HUDEP-2 (cell line): Measurements from ENCODE around the gene LRRC55.
"Not testable (repeated sequence)": the region's sequence is repeated elsewhere in the genome, so short reads cannot be mapped to it uniquely, and the experiment has no call there.

Experiments
- DNase-seq, 76 experiments: peaks; one replicate each; lab custom pipeline; 2025; ENCODE audit not compliant: unreplicated experiment in 76 of 76; lab: John Stamatoyannopoulos, UW

LRRC55 gene

GRCh38 chr11:57160665-57161064, 21.1 kb upstream of the LRRC55 start:
- DNase-seq, result no peak

GRCh38 chr11:57161351-57161750, 20.4 kb upstream of the LRRC55 start:
- no peak for DNase-seq

- DNase-seq, result no peak
Observed at GRCh38 chr11:57162179-57162898, 19.4 kb upstream of the LRRC55 start.

GRCh38 chr11:57163160-57163868, 18.4 kb upstream of the LRRC55 start:
- no peak for DNase-seq

DNA sequence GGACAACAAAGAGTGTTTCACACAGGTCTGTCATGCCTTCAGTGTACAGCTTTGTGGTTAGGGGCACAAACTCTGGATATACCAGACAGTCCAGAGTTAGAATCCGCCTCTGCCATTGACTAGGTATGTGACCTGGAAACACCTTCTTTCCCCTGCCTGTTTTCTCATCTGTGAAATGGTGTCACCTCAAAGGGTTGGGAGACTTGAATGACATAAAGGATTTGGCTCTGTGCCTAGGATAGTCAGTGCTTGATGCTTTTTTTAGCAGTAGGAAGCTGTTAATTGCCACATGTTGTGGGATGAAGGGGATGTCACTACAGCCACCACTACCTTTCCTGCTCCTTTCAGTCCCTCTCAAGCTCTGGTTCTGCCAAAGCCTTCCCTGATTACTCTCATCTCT, 17.4 kb upstream of the LRRC55 start:
- no peak for DNase-seq

GRCh38 chr11:57167125-57167846, 14.5 kb upstream of the LRRC55 start:
- no peak for DNase-seq

DNA sequence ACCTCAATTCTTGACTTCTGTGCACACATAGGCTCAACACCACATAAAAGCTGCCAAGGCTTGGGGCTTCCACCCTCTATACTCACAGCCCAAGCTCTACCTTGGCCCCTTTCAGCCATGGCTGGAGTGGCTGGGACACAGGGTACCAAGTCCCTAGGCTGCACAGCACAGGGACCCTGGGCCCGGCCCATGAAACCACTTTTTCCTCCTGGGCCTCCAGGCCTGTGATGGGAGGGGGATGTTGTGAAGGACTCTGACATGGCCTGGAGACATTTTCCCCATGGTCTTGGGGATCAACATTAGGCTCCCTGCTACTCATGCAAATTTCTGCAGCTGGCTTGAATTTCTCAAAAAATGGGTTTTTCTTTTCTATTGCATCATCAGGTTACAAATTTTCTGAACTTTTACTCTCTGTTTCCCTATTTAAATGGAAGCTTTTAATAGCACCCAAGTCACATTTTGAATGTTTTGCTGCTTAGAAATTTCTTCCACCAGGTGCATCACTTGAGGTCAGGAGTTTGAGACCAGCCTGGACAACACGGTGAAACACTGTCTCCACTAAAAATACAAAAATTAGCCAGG, 11.9 kb upstream of the LRRC55 start:
- not testable (repeated sequence) for DNase-seq

DNA sequence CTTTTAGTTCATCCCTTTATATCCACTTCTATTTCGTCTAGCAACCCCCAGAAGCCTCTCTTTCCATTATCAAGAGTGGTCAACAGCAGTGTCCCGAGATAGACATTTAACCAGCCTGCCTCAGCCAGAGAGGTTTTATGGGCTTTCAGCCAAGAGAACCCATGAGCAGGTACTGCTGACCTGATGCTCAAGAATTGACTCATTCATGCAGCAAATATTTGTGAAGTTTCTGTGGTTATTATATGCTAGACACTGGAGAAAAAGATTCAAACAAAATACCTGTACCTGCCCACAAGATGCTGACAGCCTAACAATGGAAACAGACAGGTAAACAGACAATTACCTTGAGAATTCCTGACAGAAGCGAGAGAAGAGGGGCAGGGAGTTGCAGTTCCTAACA, 9.7 kb upstream of the LRRC55 start:
- no peak for DNase-seq

DNA sequence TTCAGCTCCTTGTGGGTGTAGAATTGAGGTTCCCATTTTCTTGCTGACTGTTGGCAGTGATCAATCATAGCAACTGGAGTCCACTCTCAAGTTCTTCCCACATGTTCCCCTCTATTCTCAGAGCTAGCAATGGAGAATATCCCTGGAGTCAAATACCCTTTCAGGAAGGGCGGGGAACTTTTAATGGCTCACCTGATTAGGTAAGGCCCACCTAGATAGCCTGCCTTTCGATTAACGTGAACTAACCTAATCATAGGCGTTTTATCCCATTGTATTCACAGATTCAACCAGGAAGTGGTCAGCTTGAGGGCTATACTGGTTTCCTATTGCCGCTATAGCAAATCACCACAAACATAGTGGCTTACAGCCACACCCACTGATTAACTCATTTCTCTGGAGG, 7.1 kb upstream of the LRRC55 start:
- DNase-seq, result no peak

DNA sequence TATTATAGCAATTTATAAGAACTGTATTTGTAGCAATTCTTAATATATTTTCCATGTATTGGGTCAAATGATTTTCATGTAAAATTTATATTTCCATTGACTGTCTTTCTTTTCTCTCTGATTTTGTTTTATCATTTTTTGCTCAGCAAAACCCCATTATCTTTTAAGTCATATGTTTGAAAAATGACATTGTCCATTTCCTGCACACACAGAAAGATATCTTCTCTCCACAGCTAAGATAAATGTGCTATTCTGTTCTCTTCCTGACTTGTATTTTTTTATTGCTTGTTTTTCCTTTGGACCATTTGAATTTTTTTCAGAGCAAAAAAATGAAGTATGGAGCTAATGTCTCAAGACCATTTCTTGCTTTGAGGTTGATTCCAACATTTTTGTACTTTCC, 6.3 kb upstream of the LRRC55 start:
- no peak for DNase-seq

- no peak for DNase-seq
Observed at GRCh38 chr11:57178334-57178733, 3.4 kb upstream of the LRRC55 start.

GRCh38 chr11:57179681-57180080, 2.1 kb upstream of the LRRC55 start:
- DNase-seq, result no peak

DNA sequence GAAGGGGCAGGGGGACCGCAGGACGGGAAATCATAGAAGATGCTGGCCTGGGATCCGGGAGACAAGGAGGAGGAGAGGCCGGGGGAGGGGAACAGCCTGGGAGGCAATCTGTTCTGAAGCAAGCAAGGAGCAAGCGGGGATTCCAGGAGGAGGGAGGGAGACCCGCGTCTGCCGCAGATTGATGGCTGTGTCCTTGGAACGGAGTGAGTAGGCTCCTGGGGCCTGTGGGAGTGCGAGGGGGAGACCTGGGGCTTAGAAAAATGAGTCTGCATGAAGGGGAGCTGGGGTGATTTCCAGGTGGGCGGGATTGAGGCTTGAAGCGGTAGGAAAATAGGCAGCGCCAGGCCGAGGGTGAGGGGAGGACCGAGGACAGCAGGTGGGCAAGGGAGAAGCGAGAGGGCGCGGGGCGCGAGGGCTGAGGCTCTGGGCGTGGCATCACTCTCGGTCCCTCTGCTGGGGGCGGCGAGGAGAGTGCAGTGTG, 1.6 kb upstream of the LRRC55 start:
- DNase-seq, result no peak

DNA sequence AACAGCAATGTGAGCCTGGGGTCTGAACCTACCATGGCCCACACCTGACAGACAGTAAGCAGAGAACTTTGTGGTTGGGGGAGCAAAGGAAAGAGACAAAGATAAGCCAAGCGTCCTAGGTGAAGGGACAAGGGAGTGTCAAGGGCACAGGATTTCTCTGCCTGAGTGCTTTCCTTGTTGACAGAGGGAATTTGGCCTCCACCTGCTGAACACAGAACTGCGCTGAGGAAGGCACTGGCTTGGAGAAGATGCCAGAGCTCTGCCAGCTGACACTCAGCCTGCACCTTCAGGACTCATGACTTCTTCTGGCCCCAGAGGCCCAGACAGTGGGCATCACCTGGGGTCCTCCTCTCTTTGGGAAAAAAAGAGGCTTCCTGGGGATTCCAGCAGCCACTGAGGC, 789 bp upstream of the LRRC55 start:
- DNase-seq, result no peak

- DNase-seq, result no peak
Observed at GRCh38 chr11:57182896-57183295, 1.1 kb downstream of the LRRC55 start.

DNA sequence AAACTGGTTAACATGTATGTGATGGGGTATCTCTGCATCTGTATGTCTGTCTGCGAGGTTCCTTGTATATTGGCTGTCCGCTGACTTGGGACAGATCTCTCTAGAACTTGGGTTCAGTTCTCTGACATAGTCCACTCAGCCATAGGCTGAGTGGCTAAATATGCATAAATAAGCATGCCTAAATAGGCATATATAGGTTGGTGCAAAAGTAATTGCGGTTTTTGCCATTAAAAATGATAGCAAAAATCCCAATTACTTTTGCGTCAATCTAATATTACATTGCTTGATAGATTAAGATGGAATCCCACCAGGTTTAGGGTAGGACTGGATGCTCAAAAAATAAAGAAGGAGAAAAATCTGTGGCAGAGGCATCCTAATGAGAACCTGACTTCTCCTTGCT, 8.8 kb downstream of the LRRC55 start:
- DNase-seq, result no peak

DNA sequence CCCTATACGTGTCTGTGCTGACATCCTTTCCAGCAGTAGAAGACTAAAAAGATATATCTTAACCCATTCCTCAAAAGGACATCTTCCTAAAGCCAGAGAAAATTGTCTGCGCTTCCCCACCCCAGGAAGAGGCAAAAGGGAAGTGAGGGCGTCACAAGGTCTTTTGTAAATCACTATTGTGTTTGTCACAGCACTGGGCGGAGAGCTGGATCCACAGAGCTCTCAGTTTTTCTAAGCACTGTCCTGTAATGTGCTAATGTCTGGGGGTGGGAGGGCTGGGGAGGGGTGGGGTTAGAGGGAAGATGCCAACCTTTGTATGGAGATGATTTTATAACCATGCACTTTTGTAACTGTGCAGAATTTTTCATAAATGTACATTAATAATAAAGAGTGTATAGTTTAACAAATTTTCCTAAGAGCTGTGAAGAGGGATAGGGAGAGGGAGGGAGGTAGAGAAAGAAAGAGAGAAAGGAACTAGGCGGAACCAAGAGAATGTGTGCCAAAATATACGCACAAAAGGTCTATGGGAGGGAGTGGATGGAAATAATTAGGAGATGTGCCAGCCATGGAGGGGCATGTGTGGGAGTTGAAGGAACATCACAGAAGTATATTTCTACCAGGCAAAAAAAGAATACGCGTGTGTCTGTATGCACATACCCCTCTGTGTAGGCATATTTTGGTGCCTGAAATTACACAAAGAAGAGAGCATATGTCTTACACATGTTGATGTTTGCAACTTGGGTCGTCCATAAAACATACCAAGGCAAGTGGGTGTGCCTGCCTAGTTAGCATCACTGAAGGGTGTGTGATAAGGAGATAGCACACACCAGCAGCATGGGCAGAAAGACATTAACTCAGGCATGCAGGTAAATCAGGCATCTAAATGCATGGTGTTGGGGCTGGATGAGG, 9.8 kb downstream of the LRRC55 start:
- no peak for DNase-seq

DNA sequence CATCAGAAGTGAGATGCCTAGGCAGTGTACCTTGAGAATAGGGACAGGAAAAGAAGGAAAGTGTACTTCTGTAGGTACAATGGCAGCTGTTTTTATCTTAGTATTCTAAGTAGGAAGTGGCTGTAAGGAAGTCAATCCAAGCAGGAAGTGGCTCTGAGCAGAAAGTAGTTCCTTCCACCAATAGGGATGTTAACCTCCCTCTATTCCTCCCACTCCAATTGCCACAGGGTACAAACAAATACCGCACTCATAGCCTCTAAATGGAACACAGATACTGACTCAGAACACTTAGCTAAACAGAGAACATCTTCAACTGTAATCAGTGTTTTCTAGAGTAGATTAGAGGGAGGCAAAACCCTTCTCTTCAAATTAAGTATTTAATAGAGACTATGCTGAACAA, 10.6 kb downstream of the LRRC55 start:
- no peak for DNase-seq

GRCh38 chr11:57196596-57196995, 14.8 kb downstream of the LRRC55 start:
- DNase-seq, result no peak

DNA sequence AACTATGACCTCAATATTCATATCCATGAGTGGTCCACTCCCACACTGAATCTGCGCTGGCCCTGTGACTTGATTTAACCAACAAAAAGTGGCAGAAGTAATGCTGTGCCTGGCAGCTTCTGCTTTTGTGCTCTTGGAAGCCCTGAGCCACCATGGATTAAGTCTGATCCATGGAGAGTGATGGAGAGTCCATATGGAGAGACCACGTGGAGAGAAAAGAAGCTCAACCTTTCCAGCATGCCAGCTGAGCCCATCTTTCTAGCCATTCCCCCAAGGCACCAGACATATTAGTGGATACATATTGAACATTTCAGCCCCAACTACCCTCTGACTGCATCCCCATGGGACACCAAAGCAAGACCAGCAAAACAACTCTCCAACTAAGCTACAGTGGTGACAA, 16.0 kb downstream of the LRRC55 start:
- no peak for DNase-seq
